T-helper 9 cell (primary cell): ENCODE results near the gene LY9.
A peak's percentile ranks its signal among the peaks of the same experiment; 100 is the strongest.

Experiments used
- DNase-seq: peaks from one replicate; pipeline ENCODE4 v3.0.0-alpha.2; 2020

The LY9 gene

DNA sequence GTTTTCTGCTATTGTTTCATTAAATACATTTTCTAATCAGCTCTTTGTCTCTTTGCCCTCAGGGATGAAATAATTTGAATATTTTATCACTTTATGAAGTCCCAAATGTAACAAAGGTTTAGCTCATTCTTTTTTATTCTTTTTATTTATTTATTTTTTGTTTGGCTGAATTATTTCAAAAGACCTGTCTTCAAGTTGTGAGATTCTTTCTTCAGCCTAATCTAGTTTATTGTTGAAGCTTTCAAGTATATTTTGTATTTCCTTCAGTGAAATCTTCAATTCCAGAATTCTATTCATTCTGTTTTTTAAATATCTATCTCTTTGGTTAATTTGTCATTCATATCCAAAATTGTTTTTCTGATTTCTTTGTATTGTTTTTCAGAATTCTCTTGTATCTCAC, 10.8 kb downstream of the LY9 start:
- no peak for DNase-seq

DNA sequence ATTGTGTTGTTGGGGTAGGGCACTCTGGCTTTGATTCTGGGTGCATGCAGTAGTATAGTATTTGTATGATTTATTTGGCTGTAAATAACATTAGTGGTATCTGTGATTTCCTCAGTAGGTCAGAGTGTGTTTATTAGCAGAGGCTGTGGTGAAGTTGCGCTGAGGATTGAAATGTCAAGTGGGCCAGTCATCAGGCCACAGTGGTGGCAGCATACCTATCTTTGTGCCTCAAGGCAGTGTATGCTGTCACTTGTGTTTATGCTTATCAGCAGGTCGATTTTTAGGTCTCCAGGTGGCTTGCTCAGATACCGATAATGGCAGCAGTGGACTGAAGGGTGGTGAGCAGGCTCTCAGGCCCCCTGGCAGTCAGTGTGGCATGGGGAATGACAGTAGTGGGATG, 11.3 kb downstream of the LY9 start:
- DNase-seq = no peak

DNA sequence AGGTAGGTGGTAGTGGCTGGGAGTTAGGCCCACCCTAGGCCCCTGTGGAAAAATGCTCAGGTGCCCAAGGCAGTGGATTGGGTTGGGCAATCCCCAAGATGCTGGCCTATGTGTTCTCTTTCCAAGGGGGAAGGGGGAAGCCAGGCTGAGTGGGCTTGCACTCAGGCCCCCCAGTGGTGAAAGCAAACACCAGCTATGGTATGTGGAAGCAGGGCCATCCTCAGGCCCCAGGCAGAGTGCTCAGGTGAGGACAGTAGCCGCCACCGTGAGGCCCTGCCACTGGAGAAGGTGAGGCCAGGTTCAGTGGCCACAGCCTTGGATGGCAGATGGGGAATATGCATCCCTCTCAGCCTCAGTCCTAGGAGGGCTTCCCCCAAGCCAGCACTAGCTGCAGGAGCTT, 11.8 kb downstream of the LY9 start:
- no peak for DNase-seq

DNA sequence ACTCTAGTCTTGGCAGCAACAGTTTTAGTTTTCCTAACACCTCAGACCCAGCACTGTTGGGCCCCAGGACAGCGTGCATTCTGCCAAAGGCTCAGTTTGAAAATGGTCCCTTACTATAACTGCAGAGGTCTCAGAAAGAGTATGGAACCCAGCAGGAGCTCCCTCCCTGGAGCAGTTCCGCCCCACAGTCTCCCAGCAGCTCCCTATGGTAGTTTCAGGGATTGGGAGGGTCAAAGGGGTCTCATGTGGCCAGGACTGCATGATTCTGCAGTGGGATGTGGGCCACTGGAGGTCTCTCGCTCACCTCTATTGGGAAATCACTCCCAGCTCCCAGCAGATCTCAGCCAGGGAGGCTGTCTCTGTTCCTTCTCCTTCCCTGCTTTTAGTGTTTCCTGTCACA, 12.3 kb downstream of the LY9 start:
- DNase-seq = no peak

DNA sequence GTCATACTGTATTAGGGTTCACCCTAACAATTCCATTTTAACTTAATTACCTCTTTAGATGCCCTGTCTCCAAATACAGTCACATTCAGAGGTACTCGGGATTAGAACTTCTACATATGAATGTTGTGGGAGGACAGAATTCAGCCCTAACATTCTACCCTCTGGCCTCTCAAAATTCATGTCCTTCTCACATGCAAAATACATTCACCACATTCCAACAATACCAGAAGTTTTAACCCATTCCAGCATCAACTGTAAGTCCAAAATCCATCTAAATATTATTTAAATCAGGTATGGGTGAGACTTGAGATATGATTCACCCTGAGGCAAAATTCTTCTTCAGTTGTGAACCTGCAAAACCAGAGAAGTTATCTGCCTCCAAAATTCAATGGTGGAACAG, 14.5 kb downstream of the LY9 start:
- DNase-seq = no peak

DNA sequence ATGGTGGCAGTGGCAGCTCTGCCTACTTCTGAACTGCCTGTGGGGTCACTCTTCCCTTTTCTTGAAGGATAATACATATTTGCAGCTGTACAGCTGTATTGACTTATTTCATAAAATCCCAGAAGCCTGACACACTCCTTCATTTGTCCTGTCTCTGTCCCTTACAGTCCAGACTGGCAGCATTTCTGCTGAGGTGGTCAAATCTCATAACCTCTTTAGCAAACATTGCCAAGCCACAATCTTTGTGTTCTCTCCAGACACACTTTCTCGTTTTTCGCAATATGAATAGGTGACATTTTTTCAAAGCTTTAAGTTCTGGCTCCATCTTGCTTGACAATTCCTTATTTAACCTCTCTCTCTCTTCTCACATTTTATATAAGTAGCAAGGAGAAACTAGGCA, 15.2 kb downstream of the LY9 start:
- no peak for DNase-seq

DNA sequence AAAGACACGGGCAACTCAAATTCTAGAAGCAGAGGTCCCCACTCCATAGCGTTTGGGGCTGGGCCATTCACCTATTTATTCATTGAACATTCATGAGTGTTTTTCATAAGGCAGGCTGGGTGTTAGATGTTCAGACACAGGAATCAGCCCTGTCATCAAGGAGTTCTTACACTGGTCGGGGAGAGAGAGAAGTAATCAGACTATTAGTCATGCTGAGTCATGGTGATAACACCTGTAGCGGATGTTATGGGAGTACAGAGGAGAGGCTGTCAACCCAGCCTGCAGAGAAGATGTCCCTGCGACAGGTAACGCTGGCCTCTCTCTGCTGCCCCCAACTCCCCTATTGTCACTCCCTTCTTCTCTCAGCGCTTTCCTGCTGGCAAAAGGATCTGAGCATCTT, 17.2 kb downstream of the LY9 start:
- DNase-seq = no peak

DNA sequence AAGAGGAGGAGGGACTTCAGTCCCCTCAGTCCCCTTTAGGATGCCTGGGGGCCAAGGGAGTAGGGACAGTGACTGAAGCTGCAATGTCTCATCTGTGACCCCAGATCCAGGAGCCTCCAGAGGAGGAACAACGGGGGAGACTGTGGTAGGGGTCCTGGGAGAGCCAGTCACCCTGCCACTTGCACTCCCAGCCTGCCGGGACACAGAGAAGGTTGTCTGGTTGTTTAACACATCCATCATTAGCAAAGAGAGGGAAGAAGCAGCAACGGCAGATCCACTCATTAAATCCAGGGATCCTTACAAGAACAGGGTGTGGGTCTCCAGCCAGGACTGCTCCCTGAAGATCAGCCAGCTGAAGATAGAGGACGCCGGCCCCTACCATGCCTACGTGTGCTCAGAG, 18.3 kb downstream of the LY9 start:
- no peak for DNase-seq

DNA sequence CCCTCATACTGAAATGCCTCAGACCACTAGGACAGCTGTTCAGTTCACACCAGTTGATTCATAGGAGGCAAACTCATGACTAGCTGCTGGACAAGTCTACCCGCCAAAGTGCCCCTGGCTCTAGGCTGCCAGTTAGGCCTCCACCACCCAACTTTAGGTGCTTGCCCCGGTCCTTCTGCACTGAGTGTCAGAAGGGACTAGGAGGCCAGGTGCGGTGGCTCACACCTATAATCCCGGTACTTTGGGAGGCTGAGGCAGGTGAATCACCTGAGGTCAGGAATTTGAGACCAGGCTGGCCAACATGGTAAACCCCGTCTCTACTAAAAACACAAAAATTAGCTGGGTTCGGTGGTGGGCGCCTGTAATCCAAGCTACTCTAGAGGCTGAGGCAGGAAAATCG, 18.9 kb downstream of the LY9 start:
- no peak for DNase-seq

DNA sequence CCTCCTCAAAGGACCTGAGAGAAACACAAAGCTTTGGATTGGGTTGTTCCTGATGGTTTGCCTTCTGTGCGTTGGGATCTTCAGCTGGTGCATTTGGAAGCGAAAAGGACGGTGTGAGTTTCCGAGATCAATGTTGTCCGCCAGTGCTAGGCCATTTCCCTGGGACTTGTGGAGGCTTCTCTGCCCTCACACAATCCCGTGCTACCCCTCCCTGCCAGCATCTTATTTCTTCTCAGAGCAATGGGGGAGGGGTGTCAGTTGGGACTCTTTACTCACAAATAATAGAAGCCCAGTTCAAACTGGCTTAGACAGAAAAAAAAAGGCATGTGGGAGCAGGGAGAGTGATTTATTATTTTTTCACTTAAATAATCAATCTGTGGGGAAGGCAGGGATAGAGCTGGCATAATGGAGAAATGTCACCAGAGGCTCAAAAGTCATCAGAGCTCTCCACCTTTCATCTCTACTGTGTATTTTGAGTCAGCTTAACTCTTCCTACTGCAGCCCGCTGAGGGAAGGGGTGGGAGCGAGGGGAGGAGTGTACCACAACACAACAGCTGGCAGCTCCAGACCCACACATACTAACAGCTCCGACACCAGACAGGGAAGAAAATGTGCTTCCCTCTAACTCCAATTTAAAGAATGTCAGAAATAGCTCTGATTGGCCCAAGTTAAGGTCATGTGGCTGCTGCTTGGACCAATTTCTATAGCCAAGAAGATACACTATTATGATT, 22.4 kb downstream of the LY9 start:
- DNase-seq = no peak

DNA sequence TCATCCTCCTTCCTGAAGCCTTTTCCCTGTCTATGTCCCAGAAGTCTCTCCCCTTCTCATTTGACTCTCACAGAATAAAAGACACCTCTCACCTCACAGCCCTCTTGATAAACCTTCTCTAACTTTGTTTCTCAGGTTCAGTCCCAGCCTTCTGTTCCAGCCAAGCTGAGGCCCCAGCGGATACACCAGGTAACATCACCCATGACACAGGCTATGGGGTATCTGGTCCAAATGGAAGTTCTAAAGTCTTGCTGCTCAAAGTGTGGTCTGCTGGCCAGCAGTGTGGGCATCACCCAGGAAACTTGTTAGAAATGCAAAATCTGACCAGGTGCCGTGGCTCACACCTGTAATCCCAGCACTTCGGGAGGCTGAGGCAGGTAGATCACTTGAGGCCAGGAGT, 23.2 kb downstream of the LY9 start:
- DNase-seq = no peak

DNA sequence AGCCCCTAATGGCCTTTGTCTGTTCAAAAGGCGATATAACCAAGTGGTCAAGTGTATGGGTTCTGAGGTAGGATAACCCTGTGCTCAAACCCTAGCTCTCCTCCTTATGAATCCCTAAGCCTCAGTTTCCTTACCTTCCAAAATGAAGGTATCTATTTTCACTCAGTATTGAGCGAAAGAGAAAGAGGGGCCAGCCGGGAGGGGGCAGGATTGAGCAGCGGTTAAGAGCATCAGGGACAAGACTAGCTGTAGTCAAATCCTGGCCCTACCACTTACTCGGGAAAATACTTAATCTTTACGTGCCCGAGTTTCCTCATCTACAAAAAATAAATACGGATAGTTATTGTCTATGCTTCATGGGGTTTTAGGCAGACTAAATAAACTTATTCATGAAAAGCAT, 25.7 kb downstream of the LY9 start:
- DNase-seq = no peak

DNA sequence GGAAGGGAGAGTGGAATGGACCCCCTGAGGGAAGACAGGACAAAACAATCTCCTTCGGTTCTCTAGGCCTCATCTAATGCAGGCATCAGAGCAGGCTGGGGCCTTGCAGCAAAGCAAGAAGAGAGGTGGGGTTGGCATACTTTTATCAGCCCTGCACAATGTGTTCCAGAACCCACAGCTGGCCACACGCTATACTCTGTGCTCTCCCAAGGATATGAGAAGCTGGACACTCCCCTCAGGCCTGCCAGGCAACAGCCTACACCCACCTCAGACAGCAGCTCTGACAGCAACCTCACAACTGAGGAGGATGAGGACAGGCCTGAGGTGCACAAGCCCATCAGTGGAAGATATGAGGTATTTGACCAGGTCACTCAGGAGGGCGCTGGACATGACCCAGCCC, 27.3 kb downstream of the LY9 start:
- DNase-seq = no peak

DNA sequence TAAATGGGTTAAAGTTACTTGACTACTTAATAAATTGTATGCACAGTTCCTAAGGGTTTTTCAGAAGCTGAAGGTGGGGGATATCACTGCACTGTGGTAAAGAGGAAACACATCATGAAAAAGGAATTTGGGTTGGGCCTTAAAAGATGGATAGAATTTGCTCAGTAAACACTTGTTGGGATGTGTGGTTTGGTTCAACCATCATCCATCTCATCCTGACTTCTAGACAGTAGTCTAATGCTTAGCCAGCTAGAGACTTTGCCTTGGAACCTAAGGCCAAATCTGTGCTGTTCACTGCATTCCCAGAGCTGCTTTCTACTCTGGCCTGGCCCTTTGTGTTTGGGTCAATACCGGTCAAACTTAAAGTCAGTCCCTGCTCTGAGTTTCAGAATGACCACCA, 30.6 kb downstream of the LY9 start:
- DNase-seq = no peak

DNA sequence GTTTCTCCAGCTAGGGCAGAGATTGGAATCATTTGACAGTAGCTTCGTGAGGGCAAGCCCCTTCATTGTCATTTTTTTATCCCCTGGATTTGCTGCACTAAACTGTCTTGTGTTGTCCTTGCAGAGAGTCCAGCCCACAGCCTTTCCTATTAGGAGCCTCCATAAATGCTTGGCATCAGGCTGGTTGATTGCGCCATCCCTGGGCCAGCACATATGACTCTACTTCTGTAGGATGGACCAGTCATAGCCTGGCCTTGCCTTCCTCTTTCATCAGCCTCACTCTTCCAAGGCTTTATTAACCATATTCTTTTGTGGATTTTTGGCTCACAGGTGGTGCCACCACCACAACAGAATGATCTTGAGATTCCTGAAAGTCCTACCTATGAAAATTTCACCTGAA, 31.4 kb downstream of the LY9 start:
- no peak for DNase-seq

DNA sequence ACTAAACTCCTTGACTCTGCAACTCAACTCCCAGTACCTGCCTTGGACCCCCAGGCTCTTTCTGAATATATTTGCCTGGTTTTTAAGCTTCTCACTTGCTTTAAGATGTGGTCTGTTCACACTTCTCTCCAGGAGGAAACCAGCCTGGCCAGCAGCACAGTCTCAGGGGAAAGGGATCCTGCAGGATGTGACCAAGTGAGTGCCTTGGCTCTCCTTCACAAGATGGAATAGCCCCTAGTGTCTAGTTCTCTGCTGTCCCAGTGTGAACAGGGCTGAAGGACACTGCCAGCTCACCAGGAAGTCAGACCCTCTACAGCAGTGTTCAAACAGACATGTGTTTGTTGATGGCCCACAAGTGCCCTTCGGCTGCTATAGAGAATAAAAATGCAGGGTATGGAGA, 33.8 kb downstream of the LY9 start:
- no peak for DNase-seq

DNA sequence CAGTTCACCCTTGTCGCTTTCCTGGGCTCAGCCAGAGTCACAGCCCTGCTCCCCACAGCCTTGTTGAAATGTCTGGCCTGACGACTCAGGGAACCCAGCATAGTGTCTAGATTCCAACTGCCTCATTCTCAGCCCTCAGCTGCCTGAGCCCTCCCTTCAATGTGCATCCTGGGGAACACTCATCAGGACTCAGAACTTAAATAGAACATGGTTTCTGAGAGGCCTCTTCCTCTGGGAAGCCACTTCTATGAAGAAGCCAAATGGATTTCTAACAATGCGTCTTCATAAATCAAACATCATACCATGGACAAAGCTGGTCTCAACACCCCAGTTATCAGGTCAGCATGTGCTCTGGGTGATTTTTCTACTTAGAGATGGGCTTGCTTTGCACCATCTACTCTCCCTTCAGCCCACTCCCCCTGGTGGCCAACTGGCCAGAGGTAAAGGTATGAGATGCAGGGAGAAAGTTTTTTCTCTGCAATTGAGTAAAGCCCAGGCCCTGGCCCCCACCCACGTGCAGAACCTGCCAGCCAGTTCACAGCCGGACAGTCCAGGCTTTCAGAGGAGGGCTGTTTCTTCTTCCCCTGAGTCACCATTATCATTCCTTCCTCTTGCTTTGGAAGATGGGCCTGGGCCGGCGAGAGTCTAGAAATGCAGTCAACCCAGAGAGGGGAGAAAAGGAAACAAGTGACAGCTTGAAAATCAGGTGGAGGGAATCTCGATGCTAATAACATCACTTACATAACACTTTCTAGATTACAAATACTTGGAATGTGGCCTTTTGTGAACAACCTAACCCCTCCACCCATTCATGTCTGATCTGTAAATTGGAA, 34.6 kb downstream of the LY9 start:
- peak; percentile 75 for DNase-seq

DNA sequence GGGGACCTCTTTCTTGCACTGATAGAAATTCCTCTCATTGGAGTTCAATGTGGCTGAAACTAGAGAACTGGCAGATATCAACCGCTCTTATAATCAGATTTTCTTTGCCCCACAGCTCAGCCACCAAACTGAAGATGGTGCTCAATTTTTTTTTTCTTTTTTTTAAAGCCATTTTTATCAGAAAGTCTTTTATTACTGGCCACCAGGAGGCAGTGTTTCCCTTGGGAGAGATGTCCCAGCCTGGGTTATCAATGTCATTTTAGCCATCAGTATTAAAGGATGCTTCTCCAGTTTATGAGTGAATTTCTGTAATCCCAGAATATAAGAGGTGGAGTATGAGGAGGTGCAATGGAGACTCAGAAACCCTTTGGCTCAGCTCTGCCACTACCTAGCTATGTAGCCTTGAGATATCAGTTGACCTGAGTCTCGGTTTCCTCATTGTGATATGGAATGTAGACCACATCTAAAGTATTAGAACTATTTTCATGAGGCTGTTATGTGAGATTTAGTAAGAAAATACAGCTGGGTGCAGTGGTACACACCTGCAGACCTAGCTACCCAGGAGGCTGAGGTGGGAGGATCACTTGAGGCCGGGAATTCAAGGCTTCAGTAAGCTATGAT, 39.1 kb downstream of the LY9 start:
- peak; percentile 40 for DNase-seq

DNA sequence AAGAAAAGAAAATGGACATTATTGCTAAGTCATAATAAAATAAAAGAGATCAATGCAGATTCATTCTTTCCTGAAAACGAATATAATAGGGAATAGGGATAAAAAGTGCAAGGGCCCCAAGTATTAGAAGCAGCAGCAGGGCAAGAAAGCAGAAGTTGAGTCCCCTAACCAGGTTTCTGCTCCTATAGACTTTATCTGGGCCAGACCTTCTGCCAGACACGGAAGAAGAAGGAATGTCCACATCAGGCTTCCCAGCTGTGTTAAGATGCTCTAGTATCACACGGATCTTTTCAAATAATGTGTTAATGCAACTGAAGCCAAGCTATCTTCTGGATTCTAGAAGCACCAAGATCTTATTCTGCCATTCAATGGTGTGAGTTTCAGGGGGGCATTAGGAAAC, 39.8 kb downstream of the LY9 start:
- no peak for DNase-seq

DNA sequence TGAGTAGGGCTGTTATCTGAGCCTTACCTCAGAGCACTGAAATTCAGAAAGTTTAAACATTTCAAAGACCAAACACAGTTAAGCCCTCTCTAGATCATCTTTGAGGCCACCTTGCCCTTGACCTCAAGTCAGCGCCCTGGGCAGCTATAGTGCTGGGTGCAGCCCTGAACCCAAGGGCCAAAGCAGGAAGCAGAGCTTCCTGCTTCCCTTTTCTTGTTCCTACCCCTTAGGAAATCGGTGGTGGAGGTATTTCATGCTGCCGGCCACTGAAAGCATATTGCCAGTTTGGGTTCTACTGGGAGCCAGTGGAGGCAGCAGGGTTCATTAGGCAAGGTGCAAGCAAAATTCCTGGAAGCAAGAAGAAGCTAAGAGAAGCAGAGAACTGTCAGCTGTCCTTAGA, 40.6 kb downstream of the LY9 start:
- DNase-seq = no peak

DNA sequence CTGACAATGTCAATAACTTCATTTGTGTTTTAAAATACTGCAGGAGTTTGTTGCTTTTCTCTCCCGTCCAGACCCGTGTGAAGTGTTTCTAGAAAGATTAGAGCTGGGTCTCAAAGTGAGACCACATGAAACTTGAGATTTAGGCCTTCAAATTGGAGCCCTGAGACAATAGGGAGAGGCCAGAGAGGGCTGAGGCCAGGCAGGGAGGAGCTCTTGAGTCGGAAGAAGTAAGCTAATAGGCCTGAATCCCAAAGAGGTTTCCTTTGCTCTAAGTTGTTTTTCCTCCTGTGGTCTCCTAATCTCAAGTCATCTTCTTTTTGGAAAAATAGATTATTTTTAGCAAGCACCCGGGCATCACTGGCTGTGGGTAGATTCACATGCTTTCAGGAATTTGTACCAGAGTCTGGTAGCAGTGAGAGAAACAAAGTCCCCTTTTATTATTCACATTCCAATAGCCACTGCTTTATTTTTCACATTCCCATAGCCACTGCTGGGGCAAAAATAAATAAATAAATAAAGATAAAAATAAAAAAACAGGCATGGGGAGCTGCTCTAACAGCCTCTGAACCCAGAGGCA, 41.1 kb downstream of the LY9 start:
- no peak for DNase-seq

DNA sequence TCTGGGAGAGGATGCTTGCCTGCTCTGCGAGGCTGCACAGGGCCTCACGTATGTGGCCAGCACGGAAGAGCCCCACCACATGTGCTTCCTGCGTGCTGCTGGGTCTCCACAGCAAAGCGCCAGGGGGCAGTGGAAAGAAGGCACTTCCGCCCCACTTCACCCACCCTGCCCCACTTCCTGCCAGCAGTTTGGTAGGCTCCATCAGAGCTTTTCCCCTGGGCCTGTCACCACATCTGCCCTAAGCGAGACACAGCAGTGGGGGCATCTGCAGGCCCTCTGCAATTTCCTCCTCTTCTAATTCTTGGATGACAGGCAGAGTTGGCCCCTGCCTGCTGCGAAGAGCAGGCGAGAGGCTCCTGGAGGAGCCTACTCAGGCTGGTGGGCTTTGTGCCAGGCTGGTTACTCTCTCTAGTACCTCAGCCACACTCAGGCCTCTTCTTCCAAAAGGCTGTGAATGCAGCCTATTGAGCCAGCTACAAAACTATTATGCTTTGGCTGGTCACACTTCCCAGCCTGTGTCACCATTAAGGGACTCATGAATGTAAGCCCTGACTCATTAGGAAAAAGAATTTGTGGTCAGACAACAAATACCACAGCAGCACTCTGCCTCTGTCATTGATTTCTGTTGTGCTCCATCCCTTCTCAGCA, 41.7 kb downstream of the LY9 start:
- peak; percentile 64 for DNase-seq

DNA sequence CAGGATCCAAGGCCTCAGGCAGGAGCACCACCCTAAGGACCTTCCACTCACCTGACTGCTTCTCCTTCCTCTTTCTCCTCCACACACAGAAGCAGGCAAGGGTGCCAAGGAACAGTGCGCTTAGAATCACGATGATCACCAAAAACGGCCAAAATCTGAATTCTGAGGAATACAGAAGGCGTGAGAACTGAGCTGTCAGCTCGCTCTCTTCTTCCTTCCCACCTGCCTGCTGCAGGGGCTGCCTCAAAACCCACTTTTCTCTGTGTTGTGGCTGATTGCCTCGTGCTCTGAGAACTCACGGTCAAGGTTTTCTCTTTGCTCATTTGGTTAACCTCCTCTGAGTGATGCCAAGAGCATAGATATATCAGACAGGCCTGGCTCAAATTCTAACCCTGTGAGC, 42.9 kb downstream of the LY9 start:
- no peak for DNase-seq
